ENCODE results near the gene PAFAH1B2. TPM values are rescaled to one million over a fixed set of nuclear protein-coding genes. Genes with fewer than 3 reads are reported as not detected.

The PAFAH1B2 gene
- total RNA-seq, 8 experiments from 2014 or later = 56.8 to 115 (median 75.8) TPM

- WGBS, 10 experiments = 86 to 100% (median 96%) methylated on average over 1 to 4 of the region's 4 CpGs; no CpG with 5 or more reads in 3 of the 10 experiments
- no peak for ATAC-seq (replicated peaks in 6 of 8)
- Histone ChIP-seq H3K4me1 (replicated peaks in 1 of 2) (no peaks in the 10 kb centered on the region), H3K4me3 (no peak overlapping the region), H3K27ac (no peak overlapping the region)
- in situ Hi-C loops (cut with MboI; ENCODE audit: low pct_unique_long_range_greater_than_20kb in 2 of 9, low sequenced_read_pairs in 9 of 9, unreplicated experiment in 9 of 9) = no loop called here
Observed at GRCh38 chr11:117219995-117220394, 75.9 kb downstream of the PAFAH1B2 start.

GRCh38 chr11:117220568-117220967 is 76.5 kb downstream of the PAFAH1B2 start:
- ATAC-seq (replicated peaks in 6 of 8) = no peak
- in situ Hi-C loops (cut with MboI; ENCODE audit: low pct_unique_long_range_greater_than_20kb in 2 of 9, low sequenced_read_pairs in 9 of 9, unreplicated experiment in 9 of 9) = no loop called here
- Histone ChIP-seq H3K27ac (no peak overlapping the region), H3K4me3 (no peak overlapping the region), H3K4me1 (replicated peaks in 1 of 2) (no peaks in the 10 kb centered on the region)
- 67 to 100% (median 89%) methylated on average over 1 to 6 of the region's 9 CpGs; no CpG with 5 or more reads in 5 of the 10 experiments for WGBS, 10 experiments

- in situ Hi-C loops (cut with MboI; ENCODE audit: low pct_unique_long_range_greater_than_20kb in 2 of 9, low sequenced_read_pairs in 9 of 9, unreplicated experiment in 9 of 9) = no loop called here
- ATAC-seq (replicated peaks in 6 of 8) = no peak
- no peak overlapping the region for H3K4me3 ChIP-seq
- no peak overlapping the region for H3K27ac ChIP-seq
- WGBS, 10 experiments = 30 to 100% (median 100%) methylated on average over 1 to 5 of the region's 7 CpGs; no CpG with 5 or more reads in 3 of the 10 experiments
- no peaks in the 10 kb centered on the region for H3K4me1 ChIP-seq (replicated peaks in 1 of 2)
Observed at GRCh38 chr11:117220999-117221774, 77.1 kb downstream of the PAFAH1B2 start.

- 20 to 80% (median 63%) methylated on average over 1 to 4 of the region's 7 CpGs; no CpG with 5 or more reads in 2 of the 10 experiments for WGBS, 10 experiments
- Histone ChIP-seq H3K4me3 (no peak overlapping the region), H3K27ac (no peak overlapping the region), H3K4me1 (replicated peaks in 1 of 2) (no peaks in the 10 kb centered on the region)
- in situ Hi-C loops (cut with MboI; ENCODE audit: low pct_unique_long_range_greater_than_20kb in 2 of 9, low sequenced_read_pairs in 9 of 9, unreplicated experiment in 9 of 9) = no loop called here
- ATAC-seq (replicated peaks in 6 of 8) = peak in 3 of 8 experiments; percentile 22 to 57 (median 35)
Observed at GRCh38 chr11:117221775-117222517, 77.9 kb downstream of the PAFAH1B2 start.

- no peak overlapping the region for H3K27ac ChIP-seq
- in situ Hi-C loops (cut with MboI; ENCODE audit: low pct_unique_long_range_greater_than_20kb in 2 of 9, low sequenced_read_pairs in 9 of 9, unreplicated experiment in 9 of 9) = no loop called here
- no peak overlapping the region for H3K4me3 ChIP-seq
- ATAC-seq (replicated peaks in 6 of 8) = no peak
- no peaks in the 10 kb centered on the region for H3K4me1 ChIP-seq (replicated peaks in 1 of 2)
- WGBS, 10 experiments = 90 to 100% (median 99%) methylated on average over 1 to 7 of the region's 14 CpGs; no CpG with 5 or more reads in 4 of the 10 experiments
Observed at GRCh38 chr11:117222991-117223740, 79.1 kb downstream of the PAFAH1B2 start.

- Histone ChIP-seq H3K4me3 (no peak overlapping the region), H3K27ac (no peak overlapping the region), H3K4me1 (replicated peaks in 1 of 2) (no peaks in the 10 kb centered on the region)
- 8 to 94% (median 89%) methylated on average over 1 to 11 of the region's 17 CpGs; no CpG with 5 or more reads in 2 of the 10 experiments for WGBS, 10 experiments
- ATAC-seq (replicated peaks in 6 of 8) = no peak
- in situ Hi-C loops (cut with MboI; ENCODE audit: low pct_unique_long_range_greater_than_20kb in 2 of 9, low sequenced_read_pairs in 9 of 9, unreplicated experiment in 9 of 9) = no loop called here
Observed at GRCh38 chr11:117223741-117224689, 79.9 kb downstream of the PAFAH1B2 start.

GRCh38 chr11:117225553-117226170 is 81.6 kb downstream of the PAFAH1B2 start:
- ATAC-seq (replicated peaks in 6 of 8) = no peak
- Histone ChIP-seq H3K27ac (no peak overlapping the region), H3K4me3 (no peak overlapping the region), H3K4me1 (replicated peaks in 1 of 2) (peaks cover under 1 to 1% of the 10 kb centered on the region in 2 donors)
- 67 to 100% (median 85%) methylated on average over 1 to 7 of the region's 9 CpGs; no CpG with 5 or more reads in 2 of the 10 experiments for WGBS, 10 experiments
- in situ Hi-C loops (cut with MboI; ENCODE audit: low pct_unique_long_range_greater_than_20kb in 2 of 9, low sequenced_read_pairs in 9 of 9, unreplicated experiment in 9 of 9) = no loop called here

Other genes starting within 250 kb of the PAFAH1B2 start
- 10 to 100 TPM; 12.7 to 34.3 (median 16.5) TPM for gene SIK3, start 45.9 kb upstream of the PAFAH1B2 start, total RNA-seq
- gene SIDT2, start 34.5 kb downstream of the PAFAH1B2 start, total RNA-seq = 10 to 100 TPM; 10.5 to 32.3 (median 17.9) TPM
- 100 to 1,000 TPM in 1 of 8 experiments, 1 to 10 TPM in 7; 1.5 to 622 (median 4.9) TPM for gene TAGLN, start 55.1 kb downstream of the PAFAH1B2 start, total RNA-seq
- 10 to 100 TPM; 14.2 to 54.1 (median 21.1) TPM for gene PCSK7, start 87.8 kb downstream of the PAFAH1B2 start, total RNA-seq
- 10 to 100 TPM; 10.2 to 33.0 (median 21.2) TPM for gene RNF214, start 88.4 kb downstream of the PAFAH1B2 start, total RNA-seq
- 10 to 100 TPM in 6 of 8 experiments, 1 to 10 TPM in 2; 5.0 to 21.6 (median 13.1) TPM for gene BACE1-AS, start 147.1 kb downstream of the PAFAH1B2 start, total RNA-seq
- 10 to 100 TPM; 13.0 to 56.3 (median 27.2) TPM for gene BACE1, start 172.0 kb downstream of the PAFAH1B2 start, total RNA-seq
- 100 to 1,000 TPM in 1 of 8 experiments, 10 to 100 TPM in 7; 13.3 to 118 (median 25.7) TPM for gene CEP164, start 183.6 kb downstream of the PAFAH1B2 start, total RNA-seq

All from motor neuron (in vitro differentiated cells).